Measurements from ENCODE around the gene MAN1C1. TPM values are rescaled to one million over a fixed set of nuclear protein-coding genes. Genes with fewer than 3 reads are reported as not detected.

The MAN1C1 gene
- total RNA-seq, 2 experiments from 2014 or later: 3.7 to 4.4 TPM

- peaks cover 5% of the 10 kb centered on the region for H3K9me3 Mint-ChIP-seq
- intact Hi-C loops (cut with micrococcal nuclease): loop anchor here (1.0 to 5.0 kb wide), 4 partner anchors 34 to 121 kb away; no protein-coding TSS in a partner anchor
- H3K4me1 Mint-ChIP-seq (ENCODE audit: low read depth): peaks cover 78% of the 10 kb centered on the region
- H3K27ac Mint-ChIP-seq: peak overlapping the region; percentile 74
- H3K27me3 Mint-ChIP-seq: peaks cover 15% of the 10 kb centered on the region
- peak; percentile 98 for DNase-seq
- ChIA-PET CTCF (interaction anchor here (0.8 to 2.3 kb wide), 17 partner anchors 10 to 122 kb away, joined by 3 to 23 read pairs (median 5); partner anchors contain the start of gene MAN1C1), POLR2A (interaction anchor here (0.5 to 2.4 kb wide), 22 partner anchors 9 to 168 kb away, joined by 3 to 19 read pairs (median 4); partner anchors contain the start of gene MAN1C1)
- peak overlapping the region; percentile 43 for H3K4me3 Mint-ChIP-seq
- ATAC-seq: peak; percentile 87
- TF ChIP-seq CTCF (IDR thresholded peaks at IDR 0.05): no peak
- H3K36me3 Mint-ChIP-seq (ENCODE audit: low read depth): peaks cover 17% of the 10 kb centered on the region
Measured at GRCh38 chr1:25675729-25676476, 59.3 kb downstream of the MAN1C1 start.

- TF ChIP-seq CTCF (IDR thresholded peaks at IDR 0.05): no peak
- ChIA-PET POLR2A (interaction anchor here (0.5 to 2.4 kb wide), 22 partner anchors 10 to 168 kb away, joined by 3 to 19 read pairs (median 4); partner anchors contain the start of gene MAN1C1), CTCF (interaction anchor here (0.6 to 2.3 kb wide), 20 partner anchors 9 to 156 kb away, joined by 3 to 23 read pairs (median 5); partner anchors contain the start of gene MAN1C1)
- Mint-ChIP-seq H3K27ac (peak overlapping the region; percentile 74), H3K36me3 (ENCODE audit: low read depth) (peaks cover 14% of the 10 kb centered on the region), H3K27me3 (peaks cover 11% of the 10 kb centered on the region), H3K4me1 (ENCODE audit: low read depth) (peaks cover 74% of the 10 kb centered on the region), H3K4me3 (peak overlapping the region; percentile 43), H3K9me3 (peaks cover 5% of the 10 kb centered on the region)
- peak; percentile 36 for DNase-seq
- intact Hi-C loops (cut with micrococcal nuclease): loop anchor here (1.0 to 5.0 kb wide), 4 partner anchors 34 to 121 kb away; no protein-coding TSS in a partner anchor
- ATAC-seq: no peak
Measured at GRCh38 chr1:25676488-25676887, 59.9 kb downstream of the MAN1C1 start.

DNA sequence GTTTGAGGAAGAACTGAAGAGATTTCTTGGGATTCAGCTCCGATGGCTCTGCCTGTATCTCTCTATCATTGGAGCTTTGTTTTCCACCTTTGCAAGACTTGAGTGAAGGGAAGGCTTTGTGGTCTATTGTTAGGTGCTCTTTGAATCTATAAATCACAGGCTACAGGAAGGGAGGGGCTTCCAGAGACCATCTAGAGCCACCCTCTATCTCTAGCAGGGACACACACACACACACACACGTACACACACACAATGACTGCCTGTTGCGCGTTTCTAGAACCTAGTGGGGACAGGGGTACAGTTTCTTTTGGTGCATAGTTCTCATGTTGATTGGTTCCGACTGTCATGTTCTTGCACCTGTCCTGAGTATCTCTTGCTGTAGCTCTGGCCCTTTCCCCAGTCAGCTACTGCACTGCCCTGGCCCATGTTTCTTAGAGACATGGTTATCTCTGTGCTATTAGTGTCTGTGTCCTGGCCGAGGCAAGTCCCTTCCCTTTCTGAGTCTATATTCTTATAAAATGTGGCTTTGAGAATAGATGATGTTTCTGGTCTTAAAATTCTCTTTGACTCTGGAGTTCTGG is 60.7 kb downstream of the MAN1C1 start:
- Mint-ChIP-seq H3K4me1 (ENCODE audit: low read depth) (peaks cover 78% of the 10 kb centered on the region), H3K27ac (no peak overlapping the region), H3K4me3 (peak overlapping the region; percentile 43), H3K36me3 (ENCODE audit: low read depth) (peaks cover 10% of the 10 kb centered on the region), H3K27me3 (peaks cover 10% of the 10 kb centered on the region), H3K9me3 (peaks cover 4% of the 10 kb centered on the region)
- CTCF ChIA-PET: interaction anchor here (0.6 to 2.3 kb wide), 11 partner anchors 8 to 156 kb away, joined by 3 to 23 read pairs (median 6); partner anchors contain the start of gene MAN1C1
- TF ChIP-seq CTCF (IDR thresholded peaks at IDR 0.05): no peak
- DNase-seq: peak; percentile 28
- intact Hi-C loops (cut with micrococcal nuclease): loop anchor here (5.0 kb wide), 3 partner anchors 55 to 120 kb away; no protein-coding TSS in a partner anchor
- POLR2A ChIA-PET: interaction anchor here (0.7 to 2.4 kb wide), 11 partner anchors 10 to 122 kb away, joined by 3 to 19 read pairs (median 4); partner anchors contain the start of gene MAN1C1
- ATAC-seq: no peak

- Mint-ChIP-seq H3K27ac (no peak overlapping the region), H3K4me3 (no peak overlapping the region)
Measured at GRCh38 chr1:25679171-25679570, 62.6 kb downstream of the MAN1C1 start.

More at GRCh38 chr1:25679171-25679570, 62.6 kb downstream of the MAN1C1 start:
- no peak for DNase-seq
- no peak for TF ChIP-seq CTCF (IDR thresholded peaks at IDR 0.05)
- POLR2A ChIA-PET: interaction anchor here (0.7 kb wide), 1 partner anchor 18 kb away, joined by 3 read pairs; no protein-coding TSS in a partner anchor
- Mint-ChIP-seq H3K4me1 (ENCODE audit: low read depth) (peaks cover 66% of the 10 kb centered on the region), H3K27me3 (peaks cover 10% of the 10 kb centered on the region), H3K36me3 (ENCODE audit: low read depth) (peaks cover 4% of the 10 kb centered on the region), H3K9me3 (no peaks in the 10 kb centered on the region)
- CTCF ChIA-PET: interaction anchor here (0.9 to 1.7 kb wide), 7 partner anchors 13 to 117 kb away, joined by 3 to 6 read pairs (median 3); no protein-coding TSS in a partner anchor
- intact Hi-C loops (cut with micrococcal nuclease): loop anchor here (5.0 kb wide), 3 partner anchors 57 to 118 kb away; no protein-coding TSS in a partner anchor
- ATAC-seq: no peak
